K562 (cell line): Measurements from ENCODE around the gene TAX1BP1. TPM values are rescaled to one million over a fixed set of nuclear protein-coding genes. Genes with fewer than 3 reads are reported as not detected.

Source experiments
- ARNT ChIP-seq, 2 experiments: fragments of 450-650 bp; IDR thresholded peaks; 2 replicates each; pipeline ENCODE4 v1.6.1; 2016; ENCODE audit warnings: mild to moderate bottlenecking in 1 of 2
- MCM2 ChIP-seq: fragments of 450-650 bp; IDR thresholded peaks from 2 replicates; pipeline ENCODE4 v1.6.1; 2017; ENCODE audit warnings: low read depth, mild to moderate bottlenecking
- MEIS2 ChIP-seq: fragments of 450-650 bp; IDR thresholded peaks from 2 replicates; pipeline ENCODE4 v1.6.1; 2014; ENCODE audit warnings: mild to moderate bottlenecking; ENCODE audit not compliant: partially characterized antibody
- MTA3 ChIP-seq: fragments of 450-650 bp; formaldehyde crosslinking; IDR thresholded peaks from 2 replicates; pipeline ENCODE4 v1.6.1; 2017; ENCODE audit warnings: mild to moderate bottlenecking, borderline replicate concordance
- POLR2B ChIP-seq: fragments of 450-650 bp; IDR thresholded peaks from 2 replicates; pipeline ENCODE4 v1.6.1; 2018; ENCODE audit warnings: low read depth; ENCODE audit not compliant: partially characterized antibody
- RBM22 ChIP-seq: fragments of 200-400 bp; formaldehyde crosslinking; IDR thresholded peaks from 2 replicates; pipeline ENCODE4 v1.6.1; 2018; ENCODE audit warnings: low read length, low read depth; ENCODE audit not compliant: poor library complexity, severe bottlenecking
- SIRT6 ChIP-seq: IDR thresholded peaks from one replicate; pipeline ENCODE4 v1.6.1; 2012; ENCODE audit warnings: low read depth, mild to moderate bottlenecking, control low read depth, inconsistent platforms, low read length, moderate library complexity
- SNRNP70 ChIP-seq: fragments of 200-400 bp; formaldehyde crosslinking; optimal IDR thresholded peaks from 2 replicates; pipeline ENCODE3; 2017; ENCODE audit warnings: low read depth, low read length
- THRA ChIP-seq: fragments of 450-650 bp; IDR thresholded peaks from 2 replicates; pipeline ENCODE4 v1.6.1; 2017; ENCODE audit warnings: mild to moderate bottlenecking, moderate library complexity
- ZC3H11A ChIP-seq: IDR thresholded peaks from 2 replicates; pipeline ENCODE4 v1.6.1; 2012; ENCODE audit warnings: low read depth, low read length, improper control_type of control experiment
- polyA plus RNA-seq, 8 experiments: library from polyadenylated mRNA; depleted of rRNA in 4 of 8; stranded (reverse) in 5 of 8; unstranded in 3 of 8; fragments of >200 nt; fragmentation: Nextera tagmentation in 2 of 8; fragmentation: Illumina TruSeq in 1 of 8; extraction: Ambion mirVana in 2 of 8; extraction: Trizol in 1 of 8; gene quantifications; 2 replicates each; pipeline versions ENCODE4 v1.2.1 to v1.2.3, GENCODE V29; 2011 to 2014; ENCODE audit warnings: inconsistent platforms in 1 of 8, missing spikeins in 1 of 8
- total RNA-seq, 7 experiments: library from RNA; depleted of rRNA in 6 of 7; stranded (reverse); fragments of >200 nt in 6 of 7; fragmentation: Illumina TruSeq in 2 of 7; extraction: Trizol in 2 of 7; gene quantifications; 2 replicates each; pipeline versions ENCODE4 v1.2.1 to v1.2.3, GENCODE V29; 2011 to 2021; ENCODE audit warnings: low replicate concordance in 1 of 7
- TF ChIP-seq, protein P1 (sequence below), 2 experiments: fragments of 450-650 bp; formaldehyde crosslinking in 1 of 2; IDR thresholded peaks; 2 replicates each; pipeline versions ENCODE4 v1.4.0 to v1.6.1; 2014 to 2020; ENCODE audit warnings: mild to moderate bottlenecking in 2 of 2, borderline replicate concordance in 1 of 2, low read depth in 1 of 2
- TF ChIP-seq, protein P2 (sequence below): fragments of 450-650 bp; IDR thresholded peaks from 2 replicates; pipeline ENCODE4 v1.6.1; 2014; ENCODE audit warnings: low read depth, mild to moderate bottlenecking, moderate library complexity, borderline replicate concordance

Gene TAX1BP1
- total and polyA plus RNA-seq, 9 of the 15 experiments (the other 6 are each of a cell fraction or from before 2014, with no cell fraction given) = 49.0 to 119 (median 75.9) TPM

DNA sequence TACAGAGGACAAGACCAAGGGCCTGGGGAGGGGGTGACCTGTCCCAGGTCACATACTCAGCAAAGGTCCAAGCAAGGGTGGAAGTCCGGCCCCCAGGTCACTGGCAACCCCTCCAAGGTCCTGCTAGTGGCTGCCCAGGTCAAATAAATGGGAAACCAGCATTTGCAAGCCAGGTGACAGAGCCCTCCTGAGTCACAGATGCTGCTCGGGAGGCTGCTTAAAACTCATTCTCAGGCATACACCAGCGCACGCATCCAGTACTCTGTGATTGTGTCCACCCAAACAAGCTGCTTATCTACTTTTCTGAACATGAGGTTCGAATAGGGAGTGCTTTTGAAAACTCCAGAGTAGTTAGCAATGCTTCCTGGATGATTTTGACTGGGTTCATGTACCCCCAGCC, 130.6 kb downstream of the TAX1BP1 start (continued):
- TF ChIP-seq, protein P1, sequence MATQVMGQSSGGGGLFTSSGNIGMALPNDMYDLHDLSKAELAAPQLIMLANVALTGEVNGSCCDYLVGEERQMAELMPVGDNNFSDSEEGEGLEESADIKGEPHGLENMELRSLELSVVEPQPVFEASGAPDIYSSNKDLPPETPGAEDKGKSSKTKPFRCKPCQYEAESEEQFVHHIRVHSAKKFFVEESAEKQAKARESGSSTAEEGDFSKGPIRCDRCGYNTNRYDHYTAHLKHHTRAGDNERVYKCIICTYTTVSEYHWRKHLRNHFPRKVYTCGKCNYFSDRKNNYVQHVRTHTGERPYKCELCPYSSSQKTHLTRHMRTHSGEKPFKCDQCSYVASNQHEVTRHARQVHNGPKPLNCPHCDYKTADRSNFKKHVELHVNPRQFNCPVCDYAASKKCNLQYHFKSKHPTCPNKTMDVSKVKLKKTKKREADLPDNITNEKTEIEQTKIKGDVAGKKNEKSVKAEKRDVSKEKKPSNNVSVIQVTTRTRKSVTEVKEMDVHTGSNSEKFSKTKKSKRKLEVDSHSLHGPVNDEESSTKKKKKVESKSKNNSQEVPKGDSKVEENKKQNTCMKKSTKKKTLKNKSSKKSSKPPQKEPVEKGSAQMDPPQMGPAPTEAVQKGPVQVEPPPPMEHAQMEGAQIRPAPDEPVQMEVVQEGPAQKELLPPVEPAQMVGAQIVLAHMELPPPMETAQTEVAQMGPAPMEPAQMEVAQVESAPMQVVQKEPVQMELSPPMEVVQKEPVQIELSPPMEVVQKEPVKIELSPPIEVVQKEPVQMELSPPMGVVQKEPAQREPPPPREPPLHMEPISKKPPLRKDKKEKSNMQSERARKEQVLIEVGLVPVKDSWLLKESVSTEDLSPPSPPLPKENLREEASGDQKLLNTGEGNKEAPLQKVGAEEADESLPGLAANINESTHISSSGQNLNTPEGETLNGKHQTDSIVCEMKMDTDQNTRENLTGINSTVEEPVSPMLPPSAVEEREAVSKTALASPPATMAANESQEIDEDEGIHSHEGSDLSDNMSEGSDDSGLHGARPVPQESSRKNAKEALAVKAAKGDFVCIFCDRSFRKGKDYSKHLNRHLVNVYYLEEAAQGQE (IDR thresholded peaks at IDR 0.05; ENCODE audit: borderline replicate concordance) = no peak
- TF ChIP-seq, protein P1 (CRISPR knock-in tag; IDR thresholded peaks at IDR 0.05; ENCODE audit: low read depth) = no peak
- TF ChIP-seq, protein P2, sequence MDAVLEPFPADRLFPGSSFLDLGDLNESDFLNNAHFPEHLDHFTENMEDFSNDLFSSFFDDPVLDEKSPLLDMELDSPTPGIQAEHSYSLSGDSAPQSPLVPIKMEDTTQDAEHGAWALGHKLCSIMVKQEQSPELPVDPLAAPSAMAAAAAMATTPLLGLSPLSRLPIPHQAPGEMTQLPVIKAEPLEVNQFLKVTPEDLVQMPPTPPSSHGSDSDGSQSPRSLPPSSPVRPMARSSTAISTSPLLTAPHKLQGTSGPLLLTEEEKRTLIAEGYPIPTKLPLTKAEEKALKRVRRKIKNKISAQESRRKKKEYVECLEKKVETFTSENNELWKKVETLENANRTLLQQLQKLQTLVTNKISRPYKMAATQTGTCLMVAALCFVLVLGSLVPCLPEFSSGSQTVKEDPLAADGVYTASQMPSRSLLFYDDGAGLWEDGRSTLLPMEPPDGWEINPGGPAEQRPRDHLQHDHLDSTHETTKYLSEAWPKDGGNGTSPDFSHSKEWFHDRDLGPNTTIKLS = no peak
- TF ChIP-seq SNRNP70 (no peak), ZC3H11A (no peak), RBM22 (no peak), MCM2 (no peak), POLR2B (no peak), MTA3 (no peak), ARNT (IDR thresholded peaks at IDR 0.05) (no peak), MEIS2 (no peak), SIRT6 (no peak), THRA (no peak)
- TF ChIP-seq, all 486 proteins: peak for 0
